Upper lobe of left lung (tissue), 4 donors: Measurements from ENCODE around the gene JAZF1.

Source experiments
- EP300 ChIP-seq, 4 donors: sonication (generic); formaldehyde crosslinking; IDR thresholded peaks; one replicate each; pipeline ENCODE4 v1.5.1; 2017; ENCODE audit warnings: antibody characterized with exemption in 4 of 4, control low read depth in 2 of 4
- POLR2A ChIP-seq, 4 donors: fragments of 450-650 bp; IDR thresholded peaks; one replicate each; pipeline ENCODE4 v1.5.1; 2016 to 2017; ENCODE audit warnings: antibody characterized with exemption in 4 of 4, mild to moderate bottlenecking in 2 of 4
- POLR2AphosphoS5 ChIP-seq, 2 donors: sonication (generic); formaldehyde crosslinking; IDR thresholded peaks; one replicate each; pipeline ENCODE4 v1.5.1; 2017; ENCODE audit warnings: antibody characterized with exemption in 2 of 2
- TF ChIP-seq, protein P1 (sequence below), 6 experiments: fragments of 450-650 bp in 4 of 6; fragments of 200-600 bp in 2 of 6; sonication (generic) in 2 of 6; IDR thresholded peaks; one replicate each; pipeline ENCODE4 v1.5.1; 2016 to 2019; ENCODE audit warnings: antibody characterized with exemption in 6 of 6

DNA sequence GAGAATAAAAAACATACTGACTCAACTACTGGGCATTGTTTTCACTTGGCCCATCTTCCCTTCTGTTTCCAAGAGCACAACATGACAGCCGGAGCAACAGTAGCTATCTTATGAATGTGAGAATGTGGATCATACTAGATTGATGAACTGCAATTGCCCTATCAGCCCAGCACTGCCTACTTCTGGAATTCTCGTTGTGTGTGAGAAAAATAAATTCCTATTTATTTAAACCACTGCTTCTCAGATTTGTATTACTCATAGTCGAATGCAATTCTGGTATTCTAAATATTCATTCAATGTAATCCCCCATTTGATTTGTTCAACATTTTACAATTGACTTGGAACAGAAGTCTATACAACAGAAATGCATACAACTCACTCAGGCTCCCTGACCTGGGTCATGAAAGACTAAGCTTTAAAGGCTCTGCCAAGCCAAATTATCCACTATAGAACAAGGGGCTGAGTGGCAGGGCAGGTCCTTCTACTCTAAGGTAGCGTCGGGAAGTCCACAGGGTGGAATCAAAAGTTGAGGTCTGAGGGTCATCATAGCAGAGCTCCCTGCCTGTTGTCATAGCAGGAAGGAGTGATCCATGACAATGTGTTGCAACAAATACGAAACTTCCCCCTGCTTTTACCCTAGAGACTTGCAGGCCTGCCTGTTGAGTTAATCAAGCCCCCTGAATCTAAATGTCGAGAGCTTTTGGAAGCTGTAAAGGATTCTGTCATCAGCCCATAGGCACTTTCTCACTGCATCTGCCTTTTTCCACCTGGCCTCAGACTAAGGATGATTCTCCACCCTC lies 12.4 kb upstream of the JAZF1 start:
- TF ChIP-seq, protein P1, sequence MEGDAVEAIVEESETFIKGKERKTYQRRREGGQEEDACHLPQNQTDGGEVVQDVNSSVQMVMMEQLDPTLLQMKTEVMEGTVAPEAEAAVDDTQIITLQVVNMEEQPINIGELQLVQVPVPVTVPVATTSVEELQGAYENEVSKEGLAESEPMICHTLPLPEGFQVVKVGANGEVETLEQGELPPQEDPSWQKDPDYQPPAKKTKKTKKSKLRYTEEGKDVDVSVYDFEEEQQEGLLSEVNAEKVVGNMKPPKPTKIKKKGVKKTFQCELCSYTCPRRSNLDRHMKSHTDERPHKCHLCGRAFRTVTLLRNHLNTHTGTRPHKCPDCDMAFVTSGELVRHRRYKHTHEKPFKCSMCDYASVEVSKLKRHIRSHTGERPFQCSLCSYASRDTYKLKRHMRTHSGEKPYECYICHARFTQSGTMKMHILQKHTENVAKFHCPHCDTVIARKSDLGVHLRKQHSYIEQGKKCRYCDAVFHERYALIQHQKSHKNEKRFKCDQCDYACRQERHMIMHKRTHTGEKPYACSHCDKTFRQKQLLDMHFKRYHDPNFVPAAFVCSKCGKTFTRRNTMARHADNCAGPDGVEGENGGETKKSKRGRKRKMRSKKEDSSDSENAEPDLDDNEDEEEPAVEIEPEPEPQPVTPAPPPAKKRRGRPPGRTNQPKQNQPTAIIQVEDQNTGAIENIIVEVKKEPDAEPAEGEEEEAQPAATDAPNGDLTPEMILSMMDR (IDR thresholded peaks at IDR 0.05), result no peak
- TF ChIP-seq EP300 (IDR thresholded peaks at IDR 0.05) (no peak), POLR2A (IDR thresholded peaks at IDR 0.05) (no peak), POLR2AphosphoS5 (IDR thresholded peaks at IDR 0.05) (no peak)
